Fibroblast of skin of back (primary cell): ENCODE measurements around the gene CAMKMT.

Source experiments
- DNase-seq: peaks from one replicate; pipeline ENCODE4 v3.0.0-alpha.2; 2013

CAMKMT gene

DNA sequence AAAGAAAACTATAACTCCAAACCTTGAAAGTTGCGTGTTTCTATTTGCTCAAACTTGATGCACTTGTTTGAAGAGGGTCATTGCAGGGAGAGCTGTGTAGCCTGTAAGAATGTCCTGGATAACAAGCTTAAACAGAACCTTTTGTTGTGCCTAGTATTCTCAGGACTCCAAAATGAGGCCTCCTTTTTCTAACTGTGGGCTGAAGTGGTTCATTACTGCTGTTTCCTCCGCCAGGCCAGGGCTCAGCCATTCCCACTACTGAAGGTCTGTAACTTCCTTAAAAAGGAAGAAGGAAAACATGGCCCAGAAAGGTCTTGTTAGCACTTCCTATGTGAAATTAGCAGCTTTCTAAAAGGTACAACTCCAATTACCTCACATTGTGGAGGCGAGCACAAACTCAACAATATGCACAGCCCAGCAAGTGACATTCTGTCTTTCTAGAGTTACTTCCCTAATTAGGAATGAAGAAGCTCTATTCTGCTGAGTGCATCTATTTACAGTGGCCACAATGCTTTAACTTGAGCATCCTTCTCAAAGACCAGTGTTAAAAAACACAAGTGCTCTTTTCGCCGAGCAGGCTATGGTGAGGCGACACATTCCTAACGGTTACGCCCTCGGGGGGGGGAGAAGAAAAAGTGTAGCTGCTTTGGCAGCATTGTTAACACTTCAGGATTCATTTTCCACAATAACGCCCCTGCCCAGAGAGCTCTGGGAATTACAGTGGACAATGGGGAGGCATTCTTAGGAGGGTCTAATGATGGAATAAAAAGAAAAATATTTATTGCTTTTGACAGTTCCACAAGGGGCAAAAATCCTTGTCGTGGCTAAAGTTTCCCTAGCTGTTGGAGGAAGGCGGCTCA is 442.9 kb downstream of the CAMKMT start:
- no peak for DNase-seq

DNA sequence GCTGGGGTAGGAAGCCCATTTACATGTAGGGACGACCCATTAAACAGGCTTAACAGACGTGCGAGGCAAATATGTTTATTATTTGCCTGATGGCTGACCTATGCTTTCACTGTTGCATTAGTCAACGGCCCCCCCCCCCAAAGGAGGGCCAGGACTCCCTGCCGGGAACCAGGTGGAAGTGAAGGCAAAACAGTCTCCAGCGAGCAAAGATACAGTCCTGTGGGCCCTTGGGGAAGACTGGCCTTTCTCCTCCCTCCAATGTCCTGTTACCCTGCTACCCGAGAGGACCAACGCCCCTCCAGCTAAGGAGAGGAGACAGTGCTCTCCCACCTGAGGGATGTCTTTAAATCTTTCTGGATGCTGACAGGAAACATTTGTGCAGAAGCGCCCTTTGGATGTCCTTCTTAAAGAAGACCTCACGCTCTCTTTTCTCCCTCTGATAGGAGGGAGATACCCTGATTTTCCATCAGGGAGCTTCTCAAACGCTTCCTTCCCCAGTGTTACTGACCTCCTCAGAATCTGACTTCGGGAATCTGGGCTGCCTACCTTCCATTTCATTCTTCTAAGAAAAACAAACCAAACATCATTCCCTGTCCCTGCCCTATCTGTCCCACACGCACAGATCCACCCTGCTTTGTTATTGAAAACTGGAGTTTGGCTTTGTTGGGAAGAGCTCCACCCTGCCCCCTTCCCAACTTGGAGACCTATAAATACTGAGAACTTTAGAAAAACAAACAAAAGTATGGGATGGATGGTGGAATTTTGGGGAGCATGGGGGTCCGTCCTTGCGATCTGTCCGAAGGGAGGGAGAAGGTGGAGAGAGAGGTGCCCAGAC is 443.9 kb downstream of the CAMKMT start:
- DNase-seq = no peak

DNA sequence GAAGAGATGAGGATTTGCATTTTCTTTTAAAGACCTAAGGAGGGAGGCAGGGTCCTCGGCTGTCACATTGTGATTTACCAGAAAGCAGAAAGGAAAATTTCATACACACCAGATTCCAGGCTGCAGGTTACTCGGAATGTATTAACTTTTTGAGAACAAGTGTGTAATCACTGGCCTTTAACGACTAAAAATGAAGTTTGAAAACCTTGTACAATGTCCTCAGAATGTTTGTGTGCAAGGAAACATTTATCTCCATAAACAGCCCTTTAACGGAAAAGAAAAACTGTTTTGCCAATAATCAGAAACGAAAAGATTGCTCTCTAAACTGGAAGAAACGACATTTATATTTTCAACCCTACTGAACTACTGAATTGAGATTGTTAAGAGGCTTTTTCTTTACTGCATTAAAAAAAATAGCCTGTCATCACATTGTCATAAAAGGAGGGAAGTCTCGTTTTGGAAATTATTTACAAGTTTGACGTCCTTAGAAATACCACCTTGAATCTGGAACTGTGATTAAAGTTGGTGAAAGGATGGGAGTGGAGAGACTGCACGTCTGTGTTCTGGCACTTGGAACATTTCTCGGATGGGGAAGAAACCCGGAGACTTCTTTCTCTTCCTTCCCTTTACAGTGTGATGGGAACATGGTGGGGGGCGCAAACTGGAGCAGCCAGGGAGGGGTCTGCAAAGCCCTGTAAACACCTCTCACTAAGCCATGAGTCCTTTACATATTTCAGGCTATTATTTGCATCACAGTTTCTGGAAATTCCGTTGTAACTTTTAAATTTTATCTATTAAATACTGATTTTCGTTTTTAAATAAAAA is 445.7 kb downstream of the CAMKMT start:
- DNase-seq = no peak

DNA sequence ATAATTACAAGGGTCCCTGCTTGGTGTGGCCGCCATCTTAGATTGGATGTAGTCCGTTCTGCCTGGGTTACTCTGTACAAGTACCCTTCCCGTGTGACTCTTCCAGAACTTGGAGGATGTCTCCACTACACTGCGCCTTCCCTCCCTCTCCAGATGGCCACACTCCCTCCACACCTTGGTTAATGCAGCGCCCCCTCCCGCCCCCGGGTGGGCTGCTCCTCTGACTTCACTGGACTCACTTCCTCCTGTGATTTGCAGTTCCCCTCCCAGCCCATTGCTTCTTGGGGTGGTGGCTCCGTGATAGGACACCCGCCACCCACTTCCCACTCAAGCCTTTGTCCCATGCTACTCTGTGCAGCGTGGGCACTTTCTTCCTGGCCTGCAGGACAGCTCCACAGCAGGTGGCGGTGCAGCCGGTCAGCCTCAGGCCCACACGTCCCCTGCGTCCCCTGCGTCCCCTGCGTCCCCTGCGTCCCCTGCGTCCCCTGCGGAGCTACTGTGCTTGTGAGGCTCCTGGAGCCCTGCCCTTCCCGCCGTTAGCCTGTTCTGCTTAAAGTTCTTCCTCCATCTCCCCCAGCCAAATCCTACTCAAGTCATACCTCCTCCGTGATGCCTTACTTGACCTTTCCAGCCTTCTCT is 449.3 kb downstream of the CAMKMT start:
- no peak for DNase-seq

DNA sequence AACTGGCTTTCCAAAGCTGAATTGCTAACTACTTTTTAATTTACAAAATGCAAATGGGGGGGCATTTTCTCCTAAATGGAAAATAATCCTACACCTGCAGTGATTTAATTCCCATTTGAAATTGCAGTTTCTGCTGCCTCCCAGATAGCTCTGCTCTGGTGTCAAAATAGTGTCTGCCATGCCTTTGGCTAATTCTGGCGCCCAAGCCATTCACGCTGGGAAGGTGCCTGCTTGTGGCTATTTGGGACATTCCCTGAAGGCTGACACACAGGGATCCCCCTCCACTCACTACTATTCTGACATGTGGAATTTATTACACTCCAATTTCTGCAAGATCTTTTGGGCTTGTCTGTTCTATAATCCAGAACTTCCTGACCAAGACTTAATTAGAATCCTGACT is 451.4 kb downstream of the CAMKMT start:
- DNase-seq = no peak

GRCh38 chr2:44813658-44814057 is 451.9 kb downstream of the CAMKMT start:
- no peak for DNase-seq

GRCh38 chr2:44817256-44817655 is 455.5 kb downstream of the CAMKMT start:
- no peak for DNase-seq

DNA sequence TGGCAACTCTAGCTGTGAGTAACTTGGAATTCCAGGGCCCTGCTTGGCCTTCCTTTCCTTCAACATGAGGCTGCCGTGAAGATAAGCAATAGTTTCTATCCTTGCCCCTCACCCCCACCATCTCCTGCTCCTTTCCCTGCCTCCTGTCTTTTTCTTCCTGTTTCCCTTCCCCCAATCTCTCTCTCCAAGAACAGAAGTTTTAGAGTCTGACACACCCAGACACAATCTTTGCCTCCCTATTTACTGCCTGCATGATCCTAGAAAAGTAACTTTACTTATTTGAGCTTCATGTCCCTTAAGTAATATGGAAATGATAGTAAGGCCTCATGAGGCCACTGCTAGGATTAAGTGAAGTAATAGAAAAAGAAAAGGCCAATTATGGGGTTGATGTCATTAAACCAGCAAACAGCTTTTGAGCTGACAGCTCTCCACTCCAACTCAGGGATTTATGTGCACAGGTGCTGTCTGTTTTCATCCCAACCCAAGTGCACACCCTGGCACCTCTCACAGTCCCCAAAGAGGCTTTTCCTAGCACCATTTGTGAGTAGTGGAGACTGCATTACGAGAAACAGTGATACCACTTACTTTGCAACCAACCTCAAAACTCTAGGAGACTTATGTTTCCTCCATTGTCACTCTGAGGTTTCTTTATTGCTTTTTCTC is 456.1 kb downstream of the CAMKMT start:
- no peak for DNase-seq

DNA sequence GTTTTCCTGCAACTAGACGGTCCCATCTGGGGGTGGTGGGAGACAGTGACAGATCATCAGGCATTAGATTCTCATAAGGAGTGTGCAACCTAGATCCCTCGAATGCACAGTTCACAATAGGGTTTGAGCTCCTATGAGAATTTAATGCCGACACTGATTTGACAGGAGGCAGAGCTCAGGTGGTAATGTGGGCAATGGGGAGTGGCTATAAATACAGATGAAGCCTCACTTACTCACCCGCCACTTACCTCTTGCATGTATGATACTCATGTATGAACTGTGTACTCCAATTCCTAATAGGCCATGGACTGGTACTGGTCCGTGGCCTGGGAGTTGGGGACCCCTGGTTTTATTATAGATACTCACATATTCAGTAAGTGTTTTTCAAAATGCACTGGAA is 457.3 kb downstream of the CAMKMT start:
- DNase-seq = no peak

GRCh38 chr2:44821500-44821899 is 459.8 kb downstream of the CAMKMT start:
- DNase-seq = no peak

GRCh38 chr2:44822174-44822573 is 460.4 kb downstream of the CAMKMT start:
- DNase-seq = no peak
